PC-9 (cell line): ENCODE measurements around the gene TRH. TPM values are rescaled to one million over a fixed set of nuclear protein-coding genes. Genes with fewer than 3 reads are reported as not detected.
A peak's percentile ranks its signal among the peaks of the same experiment; 100 is the strongest.
"Not testable (repeated sequence)": the region's sequence is repeated elsewhere in the genome, so short reads cannot be mapped to it uniquely, and the experiment has no call there.

ENCODE experiments used
- BruUV-seq: library from RNA; stranded (reverse); fragments of 400-500 nt; replicated peaks from 2 replicates; lab custom pipeline; 2021; lab: Mats Ljungman, UMichigan
- CTCF ChIA-PET: fragments of 300-600 bp; sonication (Branson Sonifier 250); formaldehyde crosslinking; loops from one replicate; lab custom pipeline; 2022; ENCODE audit warnings: antibody characterized with exemption; lab: Charles Lee
- POLR2A ChIA-PET: fragments of 300-600 bp; sonication (Branson Sonifier 250); formaldehyde crosslinking; loops from one replicate; lab custom pipeline; 2022; ENCODE audit warnings: antibody characterized with exemption; ENCODE audit not compliant: unreplicated experiment; lab: Charles Lee
- DNase-seq, 2 experiments: peaks; one replicate each; pipeline versions ENCODE4 v3.0.0 to v3.0.0-alpha.2; 2015 to 2022; ENCODE audit warnings: mixed read lengths in 1 of 2
- H2AFZ ChIP-seq: fragments of 200-600 bp; sonication (generic); 2 replicates; pipeline ENCODE4 v1.8.1; 2017; ENCODE audit warnings: antibody characterized with exemption
- H3F3A ChIP-seq: fragments of 200-600 bp; sonication (generic); 2 replicates; pipeline ENCODE4 v1.8.1; 2017; ENCODE audit warnings: antibody characterized with exemption, mild to moderate bottlenecking, low read depth; ENCODE audit not compliant: insufficient read depth
- H3K27ac ChIP-seq: fragments of 200-600 bp; sonication (generic); 2 replicates; pipeline ENCODE4 v1.6.1; 2016; ENCODE audit warnings: mixed run types
- H3K27me3 ChIP-seq: fragments of 200-600 bp; sonication (generic); 2 replicates; pipeline ENCODE4 v1.6.1; 2016; ENCODE audit warnings: low read depth, mixed run types; ENCODE audit not compliant: insufficient read depth
- H3K36me3 ChIP-seq: fragments of 200-600 bp; sonication (generic); 2 replicates; pipeline ENCODE4 v1.6.1; 2016; ENCODE audit warnings: low read depth, mixed run types
- H3K4me1 ChIP-seq: fragments of 200-600 bp; sonication (generic); replicated peaks from 2 replicates; pipeline ENCODE4 v1.6.1; 2016; ENCODE audit warnings: mixed run types; ENCODE audit not compliant: insufficient read depth
- H3K4me2 ChIP-seq: fragments of 200-600 bp; sonication (generic); 2 replicates; pipeline ENCODE4 v1.6.1; 2017; ENCODE audit warnings: mixed run types
- H3K4me3 ChIP-seq: fragments of 200-600 bp; sonication (generic); 2 replicates; pipeline ENCODE4 v1.6.1; 2016; ENCODE audit warnings: mixed run types
- H3K79me2 ChIP-seq: fragments of 200-600 bp; sonication (generic); 2 replicates; pipeline ENCODE4 v1.6.1; 2017; ENCODE audit warnings: low read depth, mixed run types
- H3K9me2 ChIP-seq: fragments of 200-600 bp; sonication (generic); 2 replicates; pipeline ENCODE4 v1.8.1; 2017; ENCODE audit warnings: mild to moderate bottlenecking; ENCODE audit not compliant: insufficient read depth
- H3K9me3 ChIP-seq: fragments of 200-600 bp; sonication (generic); 2 replicates; pipeline ENCODE4 v1.8.1; 2016; ENCODE audit warnings: low read depth; ENCODE audit not compliant: insufficient read depth
- H4K20me1 ChIP-seq: fragments of 200-600 bp; sonication (generic); 2 replicates; pipeline ENCODE4 v1.8.1; 2017; ENCODE audit not compliant: insufficient read depth
- CTCF ChIP-seq: fragments of 200-600 bp; sonication (generic); conservative IDR thresholded peaks from 2 replicates; pipeline ENCODE4 v1.6.1; 2017; ENCODE audit warnings: mixed run types, antibody characterized with exemption, mild to moderate bottlenecking, moderate library complexity
- EZH2 ChIP-seq: fragments of 200-600 bp; sonication (generic); IDR thresholded peaks from 2 replicates; pipeline ENCODE4 v1.8.0; 2017; ENCODE audit warnings: antibody characterized with exemption, low read depth
- intact Hi-C: fragments of 100-400 bp; cut with micrococcal nuclease; formaldehyde crosslinking; loops from one replicate; pipeline ENCODE4 v1.10.0; 2022; ENCODE audit not compliant: unreplicated experiment
- total RNA-seq: library from RNA; stranded (reverse); gene quantifications from 2 replicates; pipeline ENCODE4 v1.2.3, GENCODE V29; 2021

Gene TRH
- total RNA-seq, 1 experiment from 2014 or later, result not detected

DNA sequence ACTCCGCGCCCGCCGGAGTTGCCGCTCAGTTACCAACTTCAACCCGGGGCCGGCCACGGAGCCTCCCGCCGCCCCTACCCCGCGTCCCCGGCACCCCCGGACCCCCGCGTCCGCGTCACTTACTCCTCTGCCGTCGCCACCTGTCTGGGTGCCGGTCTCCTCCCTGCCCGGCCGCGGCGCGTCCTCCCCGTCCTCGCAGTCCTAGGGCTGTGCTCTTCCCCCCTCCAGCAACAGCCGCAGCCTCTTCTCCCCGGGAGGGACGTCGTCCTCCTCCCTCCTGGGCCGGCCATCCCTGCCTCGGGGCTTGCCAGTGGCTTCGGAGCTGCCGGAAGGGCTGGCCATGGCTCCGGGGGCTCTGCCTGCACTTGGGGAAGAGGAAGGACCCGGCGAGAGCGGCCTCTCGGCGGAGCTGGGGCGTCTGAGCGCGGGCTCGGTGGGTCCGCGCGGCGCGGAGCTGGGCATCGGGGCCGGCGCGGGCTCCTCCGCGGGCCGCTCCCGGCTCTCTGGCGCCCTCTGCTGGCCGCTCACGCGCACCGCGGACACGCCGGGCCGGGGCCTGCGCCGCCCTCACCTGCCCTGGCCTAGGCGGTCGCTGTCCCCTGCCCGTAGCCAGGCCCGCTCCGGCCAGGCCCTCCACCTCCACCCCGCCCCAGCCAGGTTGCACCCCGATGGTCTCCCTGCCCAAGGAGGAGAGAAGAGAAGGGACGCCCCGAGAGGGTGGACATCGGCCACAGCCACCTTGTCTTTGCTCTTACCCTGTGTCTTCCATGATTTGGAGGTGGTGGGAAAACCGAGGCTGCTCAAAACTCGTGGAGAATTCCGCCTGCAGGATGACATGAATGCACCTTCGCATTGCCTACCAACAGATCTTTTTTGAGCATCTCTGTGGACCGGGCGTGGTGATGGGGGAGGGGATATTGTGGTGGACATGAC lies 28.4 kb downstream of the TRH start:
- H3K9me2 ChIP-seq, H3K79me2 ChIP-seq, H3K27ac ChIP-seq, H4K20me1 ChIP-seq, BruUV-seq, H3K4me1 ChIP-seq, H3K27me3 ChIP-seq, H3K36me3 ChIP-seq, H3F3A ChIP-seq, H3K9me3 ChIP-seq: not testable (repeated sequence)
- peak overlapping the region; percentile 63 for H3K4me3 ChIP-seq
- intact Hi-C loops, result loop anchor here (2.0 to 10.0 kb wide), 5 partner anchors 60 to 511 kb away; no protein-coding TSS in a partner anchor
- peak overlapping the region; percentile 82 for H3K4me2 ChIP-seq
- peak in 1 of 2 experiments; percentile 83 for DNase-seq
- H2AFZ ChIP-seq, result peak overlapping the region; percentile 80; the same call in 1 of the 2 replicates
- ChIA-PET POLR2A (interaction anchor here (0.7 kb wide), 1 partner anchor 1358 kb away, joined by 3 read pairs; no protein-coding TSS in a partner anchor), CTCF (interaction anchor here (1.3 kb wide), 1 partner anchor 61 kb away, joined by 5 read pairs; no protein-coding TSS in a partner anchor)
- peak; percentile 32; the same call in 1 of the 2 replicates for TF ChIP-seq CTCF

DNA sequence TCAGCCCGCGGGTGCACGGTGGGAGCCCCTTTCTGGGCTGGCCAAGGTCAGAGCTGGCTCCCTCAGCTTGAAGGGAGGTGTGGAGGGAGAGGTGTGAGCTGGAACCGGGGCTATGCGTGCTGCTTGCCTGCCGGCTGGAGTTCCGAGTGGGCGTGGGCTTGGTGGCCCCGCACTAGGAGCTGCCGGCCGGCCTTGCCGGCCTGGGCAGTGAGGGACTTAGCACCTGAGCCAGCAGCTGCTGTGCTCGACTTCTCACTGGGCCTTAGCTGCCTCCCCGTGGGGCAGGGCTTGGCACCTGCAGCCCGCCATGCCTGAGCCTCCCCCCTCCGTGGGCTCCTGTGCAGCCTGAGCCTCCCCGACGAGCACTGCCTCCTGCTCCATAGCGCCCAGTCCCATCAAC lies 36.0 kb downstream of the TRH start:
- H3K9me2 ChIP-seq, result no peaks in the 10 kb centered on the region
- CTCF ChIA-PET, result interaction anchor here (0.6 kb wide), 1 partner anchor 33 kb away, joined by 3 read pairs; no protein-coding TSS in a partner anchor
- H4K20me1 ChIP-seq, result no peaks in the 10 kb centered on the region
- H3K4me3 ChIP-seq, result no peak overlapping the region
- peaks cover 12% of the 10 kb centered on the region; the same call in 1 of the 2 replicates for H3K27me3 ChIP-seq
- H3K27ac ChIP-seq, result no peak overlapping the region
- no peaks in the 10 kb centered on the region for H3F3A ChIP-seq
- H3K4me2 ChIP-seq, result no peak overlapping the region
- H3K4me1 ChIP-seq, result no peaks in the 10 kb centered on the region
- intact Hi-C loops, result no loop called here
- H2AFZ ChIP-seq, result no peak overlapping the region
- H3K36me3 ChIP-seq, result no peaks in the 10 kb centered on the region
- H3K9me3 ChIP-seq, result no peaks in the 10 kb centered on the region
- no TSS peak for BruUV-seq
- TF ChIP-seq EZH2 (no peak), CTCF (no peak)
- POLR2A ChIA-PET, result interaction anchor here (1.1 kb wide), 1 partner anchor 85 kb away, joined by 6 read pairs; no protein-coding TSS in a partner anchor
- no peak for DNase-seq
- H3K79me2 ChIP-seq, result no peaks in the 10 kb centered on the region

DNA sequence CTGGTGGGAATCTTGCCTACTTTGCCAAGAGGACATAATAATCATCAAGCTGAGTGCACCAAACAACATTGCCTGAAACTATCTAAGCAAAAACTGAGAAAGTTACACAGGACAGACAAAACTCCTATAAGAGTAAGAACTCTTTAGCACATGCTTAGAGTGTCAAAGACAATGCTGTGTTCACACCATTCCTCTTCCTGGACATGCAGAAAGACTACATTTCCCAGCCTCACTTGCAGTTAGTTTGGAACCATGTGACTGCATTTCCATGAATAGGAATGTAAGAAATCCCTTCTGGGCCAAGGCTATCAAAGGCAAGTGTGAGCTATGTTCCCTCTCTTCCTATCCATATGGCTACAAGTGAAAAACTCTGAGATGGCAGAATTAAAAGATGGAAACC lies 37.6 kb downstream of the TRH start:
- POLR2A ChIA-PET, CTCF ChIA-PET, DNase-seq, H3F3A ChIP-seq, H3K4me2 ChIP-seq, H3K9me2 ChIP-seq, intact Hi-C loops, H3K27me3 ChIP-seq, H3K79me2 ChIP-seq, H3K4me3 ChIP-seq, H4K20me1 ChIP-seq, H3K9me3 ChIP-seq, BruUV-seq, H3K4me1 ChIP-seq, H2AFZ ChIP-seq, H3K27ac ChIP-seq, H3K36me3 ChIP-seq: not testable (repeated sequence)

GRCh38 chr3:130013246-130013645 lies 38.7 kb downstream of the TRH start:
- H3K79me2 ChIP-seq, H3K27me3 ChIP-seq, H3K36me3 ChIP-seq, intact Hi-C loops, H3K9me2 ChIP-seq, H3K27ac ChIP-seq, H3K4me2 ChIP-seq, H4K20me1 ChIP-seq, H3K4me1 ChIP-seq, BruUV-seq, H3K9me3 ChIP-seq, CTCF ChIA-PET, POLR2A ChIA-PET, DNase-seq, H3K4me3 ChIP-seq, H3F3A ChIP-seq, H2AFZ ChIP-seq: not testable (repeated sequence)
